Measurements from ENCODE around the gene DNAH9. TPM values are rescaled to one million over a fixed set of nuclear protein-coding genes. Genes with fewer than 3 reads are reported as not detected.

The DNAH9 gene
- total and polyA plus RNA-seq, 2 of the 8 experiments (the other 6 are each of a cell fraction or from before 2014, with no cell fraction given) = 0.21 to 0.86 TPM

- FAIRE-seq (no peak), DNase-seq (ENCODE audit: low read depth in 1 of 2, low spot score in 2 of 2) (no peak)
- no peak overlapping the region for H2BK20ac ChIP-seq (ENCODE audit: low read length)
- ChIA-PET CTCF (ENCODE audit: partially characterized antibody) (interaction anchor here (1.2 to 3.1 kb wide), 2 partner anchors 9 to 25 kb away, joined by 3 to 9 read pairs; no protein-coding TSS in a partner anchor), POLR2A (ENCODE audit: partially characterized antibody) (no interaction called here)
- H3K79me2 ChIP-seq (ENCODE audit: control insufficient read depth in 1 of 2, insufficient read depth in 2 of 2, low read length in 2 of 2) = no peaks in the 10 kb centered on the region
- no peak overlapping the region for H4K5ac ChIP-seq (ENCODE audit: insufficient read length, low read depth, low read length)
- 83% methylated on average over 8 of the region's 8 CpGs; no CpG with 5 or more reads in 1 of the 2 experiments for WGBS, 2 experiments (ENCODE audit: extremely low coverage in 1 of 2, insufficient coverage in 1 of 2, insufficient read length in 1 of 2, insufficient replicate concordance in 2 of 2, low coverage in 1 of 2, low lambda C conversion rate in 2 of 2, missing lambda C conversion rate in 1 of 2)
- H2BK12ac ChIP-seq (ENCODE audit: low read depth, low read length) = no peak overlapping the region
- no peak overlapping the region for H4K91ac ChIP-seq (replicated peaks; ENCODE audit: insufficient read length, low read length)
- no peak overlapping the region for H4K8ac ChIP-seq (ENCODE audit: extremely low read depth, insufficient read depth, low read length)
- no peak overlapping the region for H3K18ac ChIP-seq (ENCODE audit: extremely low read depth, low read length)
- no peak overlapping the region for H3K4ac ChIP-seq (replicated peaks; ENCODE audit: insufficient read length, low read depth, low read length)
- H2AFZ ChIP-seq (ENCODE audit: low read length) = no peak overlapping the region
- H2BK5ac ChIP-seq (ENCODE audit: low read depth, low read length) = no peak overlapping the region
- H3K9ac ChIP-seq (replicated peaks in 1 of 4; ENCODE audit: extremely low read depth in 1 of 4, low read depth in 3 of 4, low read length in 3 of 4) = no peak overlapping the region
- H2BK120ac ChIP-seq (replicated peaks; ENCODE audit: low read depth, low read length) = no peak overlapping the region
- no peak overlapping the region for H3K56ac ChIP-seq (replicated peaks; ENCODE audit: insufficient read length, low read depth, low read length)
- H3K9me3 ChIP-seq (ENCODE audit: insufficient read depth in 2 of 2, low read depth in 1 of 2, low read length in 1 of 2) = no peaks in the 10 kb centered on the region
- no peak overlapping the region for H3K27ac ChIP-seq (ENCODE audit: low read depth, low read length)
- H3K36me3 ChIP-seq (ENCODE audit: control insufficient read depth in 2 of 4, insufficient read depth in 4 of 4, low read length in 3 of 4) = no peaks in the 10 kb centered on the region
- H4K20me1 ChIP-seq (replicated peaks in 1 of 2; ENCODE audit: control insufficient read depth in 1 of 2, insufficient read depth in 2 of 2, low read length in 2 of 2) = no peaks in the 10 kb centered on the region
- H2BK15ac ChIP-seq (ENCODE audit: low read length) = no peak overlapping the region
- no peak overlapping the region for H2AK5ac ChIP-seq (ENCODE audit: low read depth, low read length)
- no peaks in the 10 kb centered on the region; the same call in 1 of the 2 replicates for H3K79me1 ChIP-seq (ENCODE audit: low read depth, low read length)
- no peak overlapping the region for H3K23ac ChIP-seq (ENCODE audit: insufficient read length)
- H3K4me3 ChIP-seq (ENCODE audit: extremely low read depth in 1 of 4, insufficient read depth in 2 of 4, low read depth in 3 of 4, low read length in 4 of 4) = no peak overlapping the region
- H3K14ac ChIP-seq (ENCODE audit: insufficient read length) = no peak overlapping the region
- H3K27me3 ChIP-seq (replicated peaks in 1 of 4; ENCODE audit: control insufficient read depth in 3 of 4, extremely low read depth in 1 of 4, insufficient read depth in 3 of 4, low read length in 3 of 4) = no peaks in the 10 kb centered on the region
- no peak overlapping the region for H3K4me2 ChIP-seq (ENCODE audit: insufficient read depth in 1 of 2, low read depth in 2 of 2, low read length in 2 of 2)
- H3K23me2 ChIP-seq (ENCODE audit: low read depth, low read length) = no peaks in the 10 kb centered on the region
- H3K4me1 ChIP-seq (replicated peaks in 1 of 4; ENCODE audit: control insufficient read depth in 3 of 4, insufficient read depth in 4 of 4, low read length in 3 of 4) = no peaks in the 10 kb centered on the region
- TF ChIP-seq, protein P1, sequence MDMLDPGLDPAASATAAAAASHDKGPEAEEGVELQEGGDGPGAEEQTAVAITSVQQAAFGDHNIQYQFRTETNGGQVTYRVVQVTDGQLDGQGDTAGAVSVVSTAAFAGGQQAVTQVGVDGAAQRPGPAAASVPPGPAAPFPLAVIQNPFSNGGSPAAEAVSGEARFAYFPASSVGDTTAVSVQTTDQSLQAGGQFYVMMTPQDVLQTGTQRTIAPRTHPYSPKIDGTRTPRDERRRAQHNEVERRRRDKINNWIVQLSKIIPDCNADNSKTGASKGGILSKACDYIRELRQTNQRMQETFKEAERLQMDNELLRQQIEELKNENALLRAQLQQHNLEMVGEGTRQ (IDR thresholded peaks at IDR 0.05; ENCODE audit: low read length) = no peak
- no peak for TF ChIP-seq RAD21 (IDR thresholded peaks at IDR 0.05 in 1 of 2, conservative IDR thresholded peaks at IDR 0.05 in 1 of 2; ENCODE audit: low read depth in 2 of 2, low read length in 2 of 2)
- no peak for TF ChIP-seq EP300 (IDR thresholded peaks at IDR 0.05; ENCODE audit: borderline replicate concordance in 1 of 2, low read depth in 2 of 2, low read length in 2 of 2)
- no peak for TF ChIP-seq E2F6 (IDR thresholded peaks at IDR 0.05)
Observed at GRCh38 chr17:11618861-11619566, 20.7 kb downstream of the DNAH9 start.

Measured in H1 (cell line).